GM23338 (cell line): Measurements from ENCODE around the gene ULK2.

Source experiments
- CTCF ChIP-seq, 2 experiments: fragments of 200-600 bp in 1 of 2; sonication (generic) in 1 of 2; conservative IDR thresholded peaks; 2 replicates each; pipeline versions ENCODE4 v1.5.1 to v1.6.1; 2016 to 2017; ENCODE audit warnings: antibody characterized with exemption in 2 of 2, low read depth in 2 of 2, mild to moderate bottlenecking in 2 of 2, moderate library complexity in 1 of 2
- EZH2 ChIP-seq: fragments of 200-600 bp; sonication (generic); IDR thresholded peaks from one replicate; pipeline ENCODE4 v1.8.0; 2017; ENCODE audit warnings: antibody characterized with exemption, mild to moderate bottlenecking, low read depth; ENCODE audit not compliant: unreplicated experiment
- POLR2AphosphoS5 ChIP-seq: IDR thresholded peaks from 2 replicates; pipeline ENCODE4 v1.6.1; 2016; ENCODE audit warnings: antibody characterized with exemption, low read depth

GRCh38 chr17:19796457-19796856 lies 71.3 kb downstream of the ULK2 start:
- TF ChIP-seq CTCF (conservative IDR thresholded peaks at IDR 0.05; ENCODE audit: low read depth in 2 of 2) (no peak), POLR2AphosphoS5 (no peak), EZH2 (no peak)
